Measurements from ENCODE around the gene PSMB4.
"Not testable (repeated sequence)": the region's sequence is repeated elsewhere in the genome, so short reads cannot be mapped to it uniquely, and the experiment has no call there.

PSMB4 gene

DNA sequence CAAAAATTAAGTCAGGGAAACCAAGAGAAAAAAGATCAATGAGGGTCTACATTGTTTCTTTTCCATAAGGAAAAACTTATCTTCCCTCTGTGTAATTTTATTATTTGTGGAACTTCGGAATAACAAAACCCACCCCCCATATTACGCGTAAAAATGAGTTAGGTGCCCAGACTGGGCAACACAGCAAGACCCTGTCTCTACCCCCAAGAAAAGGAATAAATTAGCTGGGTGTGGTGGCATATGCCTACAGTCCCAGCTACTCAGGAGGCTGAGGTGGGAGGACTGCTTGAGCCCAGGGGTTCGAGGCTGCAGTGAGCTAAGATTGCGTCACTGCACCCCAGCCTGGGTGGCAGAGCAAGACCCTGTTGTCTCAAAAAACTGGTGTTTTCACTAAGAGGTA, 20.4 kb downstream of the PSMB4 start:
- Histone ChIP-seq H3K4me3 (replicated peaks; ENCODE audit: insufficient read depth, low read length) (no peak overlapping the region), H3K27me3 (ENCODE audit: insufficient read depth, poor library complexity, severe bottlenecking) (no peaks in the 10 kb centered on the region), H3K27ac (replicated peaks) (no peak overlapping the region)
- TF ChIP-seq POLR2AphosphoS5 (IDR thresholded peaks at IDR 0.05; ENCODE audit: low read depth) (no peak), SPI1 (IDR thresholded peaks at IDR 0.05; ENCODE audit: borderline replicate concordance, low read depth) (no peak), GABPA (IDR thresholded peaks at IDR 0.05; ENCODE audit: low read depth) (no peak)
- TF ChIP-seq, protein P1, sequence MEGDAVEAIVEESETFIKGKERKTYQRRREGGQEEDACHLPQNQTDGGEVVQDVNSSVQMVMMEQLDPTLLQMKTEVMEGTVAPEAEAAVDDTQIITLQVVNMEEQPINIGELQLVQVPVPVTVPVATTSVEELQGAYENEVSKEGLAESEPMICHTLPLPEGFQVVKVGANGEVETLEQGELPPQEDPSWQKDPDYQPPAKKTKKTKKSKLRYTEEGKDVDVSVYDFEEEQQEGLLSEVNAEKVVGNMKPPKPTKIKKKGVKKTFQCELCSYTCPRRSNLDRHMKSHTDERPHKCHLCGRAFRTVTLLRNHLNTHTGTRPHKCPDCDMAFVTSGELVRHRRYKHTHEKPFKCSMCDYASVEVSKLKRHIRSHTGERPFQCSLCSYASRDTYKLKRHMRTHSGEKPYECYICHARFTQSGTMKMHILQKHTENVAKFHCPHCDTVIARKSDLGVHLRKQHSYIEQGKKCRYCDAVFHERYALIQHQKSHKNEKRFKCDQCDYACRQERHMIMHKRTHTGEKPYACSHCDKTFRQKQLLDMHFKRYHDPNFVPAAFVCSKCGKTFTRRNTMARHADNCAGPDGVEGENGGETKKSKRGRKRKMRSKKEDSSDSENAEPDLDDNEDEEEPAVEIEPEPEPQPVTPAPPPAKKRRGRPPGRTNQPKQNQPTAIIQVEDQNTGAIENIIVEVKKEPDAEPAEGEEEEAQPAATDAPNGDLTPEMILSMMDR (IDR thresholded peaks at IDR 0.05; ENCODE audit: insufficient read depth, low read length) = no peak
- TF ChIP-seq, protein P2, sequence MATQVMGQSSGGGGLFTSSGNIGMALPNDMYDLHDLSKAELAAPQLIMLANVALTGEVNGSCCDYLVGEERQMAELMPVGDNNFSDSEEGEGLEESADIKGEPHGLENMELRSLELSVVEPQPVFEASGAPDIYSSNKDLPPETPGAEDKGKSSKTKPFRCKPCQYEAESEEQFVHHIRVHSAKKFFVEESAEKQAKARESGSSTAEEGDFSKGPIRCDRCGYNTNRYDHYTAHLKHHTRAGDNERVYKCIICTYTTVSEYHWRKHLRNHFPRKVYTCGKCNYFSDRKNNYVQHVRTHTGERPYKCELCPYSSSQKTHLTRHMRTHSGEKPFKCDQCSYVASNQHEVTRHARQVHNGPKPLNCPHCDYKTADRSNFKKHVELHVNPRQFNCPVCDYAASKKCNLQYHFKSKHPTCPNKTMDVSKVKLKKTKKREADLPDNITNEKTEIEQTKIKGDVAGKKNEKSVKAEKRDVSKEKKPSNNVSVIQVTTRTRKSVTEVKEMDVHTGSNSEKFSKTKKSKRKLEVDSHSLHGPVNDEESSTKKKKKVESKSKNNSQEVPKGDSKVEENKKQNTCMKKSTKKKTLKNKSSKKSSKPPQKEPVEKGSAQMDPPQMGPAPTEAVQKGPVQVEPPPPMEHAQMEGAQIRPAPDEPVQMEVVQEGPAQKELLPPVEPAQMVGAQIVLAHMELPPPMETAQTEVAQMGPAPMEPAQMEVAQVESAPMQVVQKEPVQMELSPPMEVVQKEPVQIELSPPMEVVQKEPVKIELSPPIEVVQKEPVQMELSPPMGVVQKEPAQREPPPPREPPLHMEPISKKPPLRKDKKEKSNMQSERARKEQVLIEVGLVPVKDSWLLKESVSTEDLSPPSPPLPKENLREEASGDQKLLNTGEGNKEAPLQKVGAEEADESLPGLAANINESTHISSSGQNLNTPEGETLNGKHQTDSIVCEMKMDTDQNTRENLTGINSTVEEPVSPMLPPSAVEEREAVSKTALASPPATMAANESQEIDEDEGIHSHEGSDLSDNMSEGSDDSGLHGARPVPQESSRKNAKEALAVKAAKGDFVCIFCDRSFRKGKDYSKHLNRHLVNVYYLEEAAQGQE (IDR thresholded peaks at IDR 0.05; ENCODE audit: insufficient replicate concordance, low read depth) = no peak
- no peak for DNase-seq (ENCODE audit: low read depth in 1 of 2, low spot score in 1 of 2)

DNA sequence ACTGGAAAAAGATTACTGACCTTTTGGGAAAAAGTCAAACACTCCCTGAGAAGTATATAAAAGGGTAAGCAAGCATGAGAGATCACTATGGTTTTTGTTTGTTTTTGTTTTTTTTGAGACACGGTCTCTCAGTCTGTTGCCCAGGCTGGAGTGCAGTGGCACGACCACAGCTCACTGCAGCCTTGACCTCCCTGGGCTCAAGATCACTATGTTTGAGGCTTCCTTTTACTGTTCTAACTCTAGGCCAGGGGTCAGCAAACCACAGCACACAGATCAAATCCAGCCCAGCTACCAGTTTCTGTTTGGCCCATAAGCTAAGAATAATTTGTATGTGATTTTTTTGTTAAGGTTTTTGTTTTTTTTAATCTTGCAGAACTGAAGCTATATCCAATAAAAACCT, 25.7 kb downstream of the PSMB4 start:
- no peak for TF ChIP-seq POLR2AphosphoS5 (IDR thresholded peaks at IDR 0.05; ENCODE audit: low read depth)
- no peak for TF ChIP-seq GABPA (IDR thresholded peaks at IDR 0.05; ENCODE audit: low read depth)
- TF ChIP-seq, protein P2 (IDR thresholded peaks at IDR 0.05; ENCODE audit: insufficient replicate concordance, low read depth) = no peak
- no peak for TF ChIP-seq SPI1 (IDR thresholded peaks at IDR 0.05; ENCODE audit: borderline replicate concordance, low read depth)
- TF ChIP-seq, protein P1 (IDR thresholded peaks at IDR 0.05; ENCODE audit: insufficient read depth, low read length) = no peak
- no peaks in the 10 kb centered on the region for H3K27me3 ChIP-seq (ENCODE audit: insufficient read depth, poor library complexity, severe bottlenecking)
- H3K27ac ChIP-seq (replicated peaks) = no peak overlapping the region
- DNase-seq (ENCODE audit: low read depth in 1 of 2, low spot score in 1 of 2) = no peak
- no peak overlapping the region for H3K4me3 ChIP-seq (replicated peaks; ENCODE audit: insufficient read depth, low read length)

DNA sequence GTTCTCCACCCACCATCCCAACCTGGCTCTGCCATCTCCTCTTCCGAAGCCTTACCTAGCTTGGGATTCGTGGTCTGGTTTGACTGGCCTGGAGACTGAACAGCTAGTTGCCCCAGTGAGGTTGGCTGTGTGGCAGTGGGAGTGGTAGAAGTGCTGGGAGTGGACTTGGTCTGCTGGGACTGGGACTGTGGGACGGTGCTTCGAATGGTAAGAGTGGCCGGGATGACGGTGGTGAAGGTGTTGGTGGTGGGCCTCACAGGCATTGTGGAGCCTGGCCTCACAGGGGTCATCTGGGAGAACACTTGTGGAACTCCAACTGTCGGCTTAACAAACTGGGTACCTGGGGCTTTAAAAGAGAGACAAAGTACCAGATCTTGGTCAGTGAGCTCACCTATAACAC, 28.7 kb downstream of the PSMB4 start:
- Histone ChIP-seq H3K4me3 (replicated peaks; ENCODE audit: insufficient read depth, low read length) (no peak overlapping the region), H3K27me3 (ENCODE audit: insufficient read depth, poor library complexity, severe bottlenecking) (no peaks in the 10 kb centered on the region), H3K27ac (replicated peaks) (no peak overlapping the region)
- no peak for DNase-seq (ENCODE audit: low read depth in 1 of 2, low spot score in 1 of 2)
- no peak for TF ChIP-seq GABPA (IDR thresholded peaks at IDR 0.05; ENCODE audit: low read depth)
- TF ChIP-seq, protein P2 (IDR thresholded peaks at IDR 0.05; ENCODE audit: insufficient replicate concordance, low read depth) = no peak
- TF ChIP-seq, protein P1 (IDR thresholded peaks at IDR 0.05; ENCODE audit: insufficient read depth, low read length) = no peak
- no peak for TF ChIP-seq POLR2AphosphoS5 (IDR thresholded peaks at IDR 0.05; ENCODE audit: low read depth)
- no peak for TF ChIP-seq SPI1 (IDR thresholded peaks at IDR 0.05; ENCODE audit: borderline replicate concordance, low read depth)

DNA sequence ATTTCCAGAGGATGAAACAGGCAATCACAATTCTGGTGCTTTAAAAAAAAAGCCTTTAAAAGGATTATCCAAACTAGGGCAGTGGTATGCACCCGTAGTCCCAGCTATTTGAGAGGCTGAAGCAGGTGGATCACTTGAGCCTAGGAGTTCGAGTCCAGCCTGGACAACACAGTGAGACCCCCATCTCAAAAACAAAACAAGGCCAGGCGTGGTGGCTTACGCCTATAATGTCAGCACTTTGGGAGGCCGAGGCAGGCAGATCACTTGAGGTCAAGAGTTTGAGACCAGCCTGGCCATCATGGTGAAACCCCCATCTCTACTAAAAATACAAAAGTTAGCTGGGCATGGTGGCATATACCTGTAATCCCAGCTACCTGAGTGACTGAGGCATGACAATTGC, 34.5 kb downstream of the PSMB4 start:
- not testable (repeated sequence) for H3K27ac ChIP-seq (replicated peaks); H3K4me3 ChIP-seq (replicated peaks; ENCODE audit: insufficient read depth, low read length); H3K27me3 ChIP-seq (ENCODE audit: insufficient read depth, poor library complexity, severe bottlenecking); DNase-seq (ENCODE audit: low read depth in 1 of 2, low spot score in 1 of 2)
